Activated CD4-positive, alpha-beta T cell treated with anti-CD3 and anti-CD28 coated beads, Interleukin-2, amount 50 U/mL, for 16 hours (primary cell): ENCODE data around the gene VWA8.
A peak's percentile ranks its signal among the peaks of the same experiment; 100 is the strongest.
"Not testable (repeated sequence)": the region's sequence is repeated elsewhere in the genome, so short reads cannot be mapped to it uniquely, and the experiment has no call there.

Experiments used
- DNase-seq: peaks from one replicate; pipeline ENCODE4 v3.0.0-alpha.2; 2020

VWA8 gene

GRCh38 chr13:41608111-41608838, 352.6 kb downstream of the VWA8 start:
- no peak for DNase-seq

- DNase-seq = no peak
Observed at GRCh38 chr13:41606646-41607045, 354.3 kb downstream of the VWA8 start.

DNA sequence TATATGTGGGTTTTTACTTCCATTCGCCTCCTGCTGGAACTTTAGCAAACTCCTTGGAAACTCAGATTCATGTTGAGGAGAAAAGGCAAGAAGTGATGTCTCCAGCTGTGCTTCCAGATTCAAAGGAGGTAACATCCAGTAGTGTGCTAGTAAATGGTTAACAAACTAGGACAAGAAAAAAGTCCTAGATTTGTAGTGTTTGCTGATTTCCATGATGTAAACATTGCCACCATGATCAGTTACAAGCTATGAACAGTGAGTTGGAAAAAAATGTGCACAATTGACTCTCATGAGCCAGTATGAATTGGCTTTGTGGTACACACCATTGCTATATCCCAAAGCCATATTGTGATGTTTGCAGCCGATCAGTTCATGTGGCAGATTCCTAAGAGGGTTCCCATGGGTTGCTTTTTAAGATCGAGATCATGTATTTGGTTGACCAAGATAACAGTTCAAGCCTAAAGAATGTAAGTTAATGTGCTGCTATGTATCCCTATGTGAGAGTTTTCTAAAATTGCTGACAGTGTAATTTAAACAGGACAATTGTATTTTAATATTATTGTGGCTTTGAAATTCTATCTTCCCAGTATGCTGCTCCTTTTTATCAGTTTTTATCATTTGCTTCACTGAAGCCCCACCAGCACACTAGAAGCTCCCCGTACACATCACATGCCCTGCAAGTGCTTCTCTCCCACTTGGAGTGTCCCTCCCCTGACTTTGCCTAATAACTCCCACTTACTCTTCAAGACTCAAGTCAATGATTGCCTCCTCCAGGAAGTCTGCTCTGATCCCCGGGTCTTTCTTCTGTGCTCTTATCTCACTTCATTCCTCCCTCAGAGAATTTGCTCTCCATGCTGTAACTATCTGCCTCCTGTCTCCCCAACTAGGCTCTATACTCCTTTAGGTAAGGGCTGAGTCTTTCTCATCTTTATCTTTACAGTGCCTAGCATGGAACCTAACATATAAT, 355.3 kb downstream of the VWA8 start:
- DNase-seq = no peak

DNA sequence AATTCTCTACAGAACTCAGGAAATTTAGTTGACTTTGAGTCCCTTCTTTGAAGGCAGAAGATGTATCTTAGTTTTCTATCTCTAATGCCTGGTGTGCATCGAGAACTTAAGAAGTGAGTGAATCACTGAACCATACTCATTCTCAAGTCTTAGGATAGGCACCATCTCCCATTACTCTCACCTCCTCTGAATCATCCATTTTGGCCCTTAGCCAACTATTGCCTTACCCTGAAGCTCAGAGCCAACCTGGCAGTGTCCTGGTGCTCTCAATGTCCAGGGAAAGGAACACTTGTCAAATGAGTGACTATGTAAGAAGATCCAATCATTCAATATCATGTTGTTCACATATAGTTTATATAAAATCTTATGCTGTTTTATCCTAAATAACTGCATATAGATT, 357.0 kb downstream of the VWA8 start:
- no peak for DNase-seq

DNA sequence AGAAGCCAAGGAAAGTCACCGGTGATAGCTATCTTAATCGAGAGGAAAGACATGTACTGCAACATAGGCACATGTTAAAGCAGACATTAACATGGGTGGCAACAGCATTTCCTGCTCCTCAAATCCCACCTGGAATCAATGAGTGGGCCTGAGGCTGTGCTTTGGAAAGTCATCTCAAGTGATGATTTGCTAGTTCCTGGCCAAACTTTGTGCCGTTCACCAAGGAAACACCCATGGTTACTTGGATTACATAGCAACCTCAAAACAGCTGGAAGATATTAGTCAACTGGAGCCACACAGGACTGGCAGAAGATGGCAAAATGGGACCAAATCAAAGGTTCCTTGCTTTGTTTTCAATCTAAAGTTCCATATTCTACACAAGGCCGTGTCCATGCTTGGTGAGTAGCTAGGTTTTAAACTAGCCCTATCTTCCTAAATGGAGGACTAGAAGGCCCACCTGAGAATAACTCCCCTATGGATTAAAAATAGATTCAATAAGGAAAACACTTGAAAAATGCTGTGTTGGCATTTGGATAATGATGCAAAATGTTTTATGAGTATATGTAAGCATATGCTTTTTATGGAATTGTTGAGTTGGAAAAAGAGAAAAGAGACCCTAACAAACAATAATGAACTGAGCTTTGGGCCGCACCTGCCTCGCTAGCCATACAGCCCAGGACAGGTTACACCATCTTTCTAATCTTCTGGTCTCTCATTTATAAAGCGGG, 359.0 kb downstream of the VWA8 start:
- no peak for DNase-seq

DNA sequence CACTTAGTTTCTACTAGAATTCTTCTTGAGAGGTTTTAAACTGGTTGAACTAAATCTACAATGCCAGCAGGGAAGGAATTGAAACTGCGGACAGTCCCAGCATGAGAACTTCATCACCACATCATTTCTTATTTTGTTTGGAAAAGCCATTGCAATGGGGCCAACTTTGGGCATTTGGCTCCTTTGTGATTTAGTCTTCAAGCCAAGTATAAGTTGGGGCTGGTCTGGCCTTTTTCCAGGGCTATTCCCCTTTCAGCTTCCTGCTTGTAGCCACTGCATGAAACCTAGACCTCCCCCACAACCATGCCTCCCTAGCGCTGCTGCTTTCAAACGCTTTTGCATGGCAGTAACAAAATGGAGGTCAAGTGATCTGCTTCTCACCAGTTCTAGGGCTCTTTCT, 361.3 kb downstream of the VWA8 start:
- DNase-seq = no peak

DNA sequence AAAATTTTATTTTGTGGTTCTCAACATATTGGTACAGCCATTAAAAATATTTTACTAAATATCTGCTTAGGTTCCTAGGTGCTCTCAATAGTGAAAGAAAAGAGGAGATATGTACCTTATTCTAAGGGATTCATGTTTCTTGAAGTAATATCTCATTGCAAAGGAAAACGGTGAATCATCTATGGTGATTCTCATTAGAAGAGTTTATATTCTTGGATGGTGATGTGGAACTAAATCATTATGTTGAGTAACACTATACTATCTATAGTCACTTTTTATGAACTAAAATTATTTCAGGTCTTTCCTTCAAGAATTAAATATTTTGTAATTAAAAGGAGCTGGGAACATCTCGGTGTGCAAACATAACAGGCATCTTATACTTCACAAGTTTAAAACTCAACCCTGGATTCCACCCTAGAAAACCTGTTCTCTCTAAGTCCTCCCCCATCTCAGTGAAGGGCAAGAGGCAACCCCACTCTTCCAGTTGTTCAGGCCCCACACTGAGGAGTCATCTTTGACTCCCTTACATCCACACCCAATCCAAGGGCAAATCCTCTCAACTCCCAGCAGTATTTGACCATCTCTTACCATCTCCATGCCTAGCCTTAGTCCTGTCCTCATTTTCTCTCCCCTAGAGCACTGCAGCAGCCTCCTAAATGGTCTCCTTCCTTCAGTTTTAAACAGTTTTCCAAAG, 363.4 kb downstream of the VWA8 start:
- DNase-seq = no peak

GRCh38 chr13:41596190-41596589, 364.7 kb downstream of the VWA8 start:
- DNase-seq = no peak

- no peak for DNase-seq
Observed at GRCh38 chr13:41595298-41595697, 365.6 kb downstream of the VWA8 start.

DNA sequence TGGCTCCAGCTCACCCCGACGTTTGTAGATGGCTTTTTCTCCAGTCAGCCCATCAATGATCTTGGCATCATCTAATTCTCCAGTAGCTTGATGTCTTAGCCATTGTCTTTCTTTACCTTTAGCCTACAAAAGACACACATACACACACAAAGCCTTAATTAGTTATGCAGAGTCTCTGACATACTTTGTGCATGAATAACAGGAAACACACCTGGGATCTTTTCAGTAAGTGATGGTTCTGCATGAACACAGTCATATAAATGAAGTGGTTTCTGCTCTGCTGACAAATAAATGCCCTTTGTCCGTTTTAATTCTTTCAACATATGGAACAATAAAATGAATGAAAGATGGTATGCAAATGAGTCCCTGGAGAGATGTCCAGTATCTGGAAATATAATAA, 370.3 kb downstream of the VWA8 start:
- DNase-seq = no peak

DNA sequence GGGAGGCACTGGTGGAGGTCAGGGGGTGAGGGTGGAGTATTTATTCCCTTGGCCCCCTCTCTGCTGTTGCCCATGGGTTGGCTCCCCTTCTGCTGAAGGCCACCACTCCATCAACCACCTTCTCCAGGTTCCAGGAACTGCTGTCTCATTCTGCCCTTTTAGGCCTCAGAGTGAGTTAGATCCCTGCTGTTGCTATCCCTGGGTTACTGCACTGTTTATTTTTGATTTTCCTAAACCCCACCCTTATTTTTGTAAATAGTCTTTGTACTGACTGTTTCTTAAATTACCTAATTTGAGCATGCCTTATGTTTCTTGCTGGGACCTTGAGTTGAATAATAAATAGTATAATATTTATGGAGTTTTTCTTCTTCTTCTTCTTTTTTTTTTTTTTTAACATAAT, 370.8 kb downstream of the VWA8 start:
- no peak for DNase-seq

- no peak for DNase-seq
Observed at GRCh38 chr13:41589434-41589833, 371.5 kb downstream of the VWA8 start.

- DNase-seq = peak; percentile 61
Observed at GRCh38 chr13:41588899-41589298, 372.0 kb downstream of the VWA8 start.

GRCh38 chr13:41588448-41588847, 372.5 kb downstream of the VWA8 start:
- DNase-seq = no peak

- DNase-seq = no peak
Observed at GRCh38 chr13:41587490-41587889, 373.4 kb downstream of the VWA8 start.

DNA sequence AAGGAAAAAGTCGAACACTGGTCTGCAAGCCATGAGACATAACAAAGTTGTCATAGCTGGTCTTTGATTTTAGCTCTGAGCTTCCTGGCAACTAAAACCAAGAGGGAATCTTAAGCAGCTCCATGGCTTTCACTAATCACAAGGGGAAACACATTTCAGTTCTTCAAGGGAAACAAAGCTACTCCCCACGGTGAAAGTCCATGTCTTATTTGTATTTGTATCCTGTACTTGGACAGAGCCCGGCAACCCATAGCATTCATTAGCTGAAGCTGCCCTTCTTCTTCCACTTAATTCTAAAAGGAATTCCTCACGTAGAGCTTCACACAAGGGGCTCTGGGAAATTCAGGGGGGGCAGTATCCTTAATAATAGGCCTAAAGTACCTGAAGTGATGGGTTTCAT, 374.7 kb downstream of the VWA8 start:
- no peak for DNase-seq

- DNase-seq = no peak
Observed at GRCh38 chr13:41582027-41582463, 378.9 kb downstream of the VWA8 start.

- no peak for DNase-seq
Observed at GRCh38 chr13:41580345-41580744, 380.6 kb downstream of the VWA8 start.

DNA sequence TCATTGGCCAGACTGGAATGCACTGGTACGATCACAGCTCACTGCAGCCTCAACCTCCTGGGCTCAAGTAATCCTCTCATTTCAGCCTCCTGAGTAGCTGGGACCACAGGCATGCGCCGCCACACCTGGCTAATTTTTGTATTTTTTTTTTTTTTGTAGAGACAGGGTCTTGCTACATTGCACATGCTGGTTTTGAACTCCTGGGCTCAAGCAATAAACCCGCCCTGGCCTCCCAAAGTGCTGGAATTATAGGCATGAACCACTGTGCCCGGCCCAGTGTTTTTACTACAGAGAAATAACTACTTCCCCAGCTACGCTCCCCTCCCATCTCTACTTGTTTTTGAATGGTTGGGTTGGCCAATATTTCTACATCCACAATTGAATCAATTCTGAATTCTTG, 381.0 kb downstream of the VWA8 start:
- DNase-seq = no peak

- no peak for DNase-seq
Observed at GRCh38 chr13:41579168-41579567, 381.7 kb downstream of the VWA8 start.

GRCh38 chr13:41578371-41578770, 382.5 kb downstream of the VWA8 start:
- DNase-seq = no peak

DNA sequence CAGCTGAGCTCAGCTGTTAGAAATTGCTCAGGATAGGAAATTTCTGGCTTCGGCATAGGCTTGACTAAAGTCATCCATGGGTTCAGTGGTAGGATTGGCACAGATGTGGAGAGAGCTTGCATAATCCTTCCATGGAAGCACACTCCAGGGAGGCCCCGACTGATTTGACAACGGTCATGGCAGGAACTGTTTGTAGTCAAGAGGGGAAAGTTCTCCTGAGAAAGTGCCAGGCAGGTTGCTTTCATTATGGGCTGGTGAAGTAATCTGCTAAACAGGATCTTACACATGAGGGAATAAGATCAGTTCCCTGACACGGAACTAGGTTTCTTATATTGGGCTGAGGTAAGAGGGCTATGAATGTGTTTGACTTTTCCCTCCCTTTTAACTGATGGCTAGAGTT, 383.5 kb downstream of the VWA8 start:
- DNase-seq = no peak

DNA sequence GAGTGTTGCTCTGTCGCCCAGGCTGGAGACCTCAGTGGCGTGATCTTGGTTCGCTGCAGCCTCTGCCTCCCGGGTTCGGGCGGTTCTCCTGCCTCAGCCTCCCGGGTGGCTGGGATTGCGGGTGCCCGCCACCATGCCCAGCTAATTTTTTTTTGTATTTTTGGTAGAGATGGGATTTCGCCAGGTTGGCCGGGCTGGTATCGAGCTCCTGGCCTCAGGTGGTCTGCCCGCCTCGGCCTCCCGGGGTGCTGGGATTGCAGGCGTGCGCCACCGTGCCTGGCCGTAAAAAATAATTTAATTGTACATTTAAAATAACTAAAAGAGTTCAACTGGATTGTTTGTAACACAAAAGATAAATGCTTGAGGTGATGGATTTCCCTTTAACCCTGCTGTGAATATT, 387.3 kb downstream of the VWA8 start:
- not testable (repeated sequence) for DNase-seq
